MCF 10A (cell line): ENCODE data around the gene CUL3. TPM values are rescaled to one million over a fixed set of nuclear protein-coding genes. Genes with fewer than 3 reads are reported as not detected.

ENCODE experiments used
- BruUV-seq: library from RNA; stranded (reverse); fragments of 400-500 nt; replicated peaks from 2 replicates; lab custom pipeline; 2021; lab: Mats Ljungman, UMichigan
- CTCF ChIA-PET: fragments of 300-600 bp; sonication (Branson Sonifier 250); formaldehyde crosslinking; extraction: SDS; loops from one replicate; lab custom pipeline; 2021; ENCODE audit warnings: antibody characterized with exemption, inconsistent platforms; lab: Yijun Ruan, JAX
- POLR2A ChIA-PET: fragments of 300-600, 350-650 bp; sonication (Branson Sonifier 250); formaldehyde crosslinking; extraction: SDS; loops from one replicate; lab custom pipeline; 2020; ENCODE audit warnings: antibody characterized with exemption, inconsistent platforms; lab: Yijun Ruan, JAX
- DNase-seq: peaks from one replicate; pipeline ENCODE4 v3.0.0-alpha.2; 2018; ENCODE audit not compliant: unreplicated experiment
- H3K27ac Mint-ChIP-seq: one replicate; pipeline ENCODE4 v1.8.0; 2022; ENCODE audit warnings: mild to moderate bottlenecking, low read depth, mixed read lengths; ENCODE audit not compliant: unreplicated experiment
- H3K27me3 Mint-ChIP-seq: one replicate; pipeline ENCODE4 v1.8.0; 2022; ENCODE audit warnings: mixed read lengths; ENCODE audit not compliant: insufficient read depth, unreplicated experiment
- H3K36me3 Mint-ChIP-seq: one replicate; pipeline ENCODE4 v1.8.0; 2022; ENCODE audit warnings: mild to moderate bottlenecking, moderate library complexity, mixed read lengths; ENCODE audit not compliant: insufficient read depth, unreplicated experiment
- H3K4me1 Mint-ChIP-seq: one replicate; pipeline ENCODE4 v1.8.0; 2022; ENCODE audit warnings: mixed read lengths; ENCODE audit not compliant: insufficient read depth, unreplicated experiment
- H3K4me3 Mint-ChIP-seq: one replicate; pipeline ENCODE4 v1.8.0; 2022; ENCODE audit warnings: mild to moderate bottlenecking, moderate library complexity, mixed read lengths; ENCODE audit not compliant: unreplicated experiment
- H3K9me3 Mint-ChIP-seq: one replicate; pipeline ENCODE4 v1.8.0; 2022; ENCODE audit warnings: mixed read lengths; ENCODE audit not compliant: unreplicated experiment
- intact Hi-C: fragments of 100-400 bp; cut with micrococcal nuclease; formaldehyde crosslinking; loops from 2 replicates; pipeline ENCODE4 v1.14.1; 2022
- total RNA-seq: library from RNA; stranded (reverse); gene quantifications from 2 replicates; pipeline ENCODE4 v1.2.3, GENCODE V29; 2022
- TF ChIP-seq, protein P1 (sequence below): fragments of 200-600 bp; IDR thresholded peaks from one replicate; pipeline ENCODE4 v1.8.0; 2022; ENCODE audit warnings: antibody characterized with exemption, mild to moderate bottlenecking; ENCODE audit not compliant: unreplicated experiment

CUL3 gene
- total RNA-seq, 1 experiment from 2014 or later = 65.5 TPM

DNA sequence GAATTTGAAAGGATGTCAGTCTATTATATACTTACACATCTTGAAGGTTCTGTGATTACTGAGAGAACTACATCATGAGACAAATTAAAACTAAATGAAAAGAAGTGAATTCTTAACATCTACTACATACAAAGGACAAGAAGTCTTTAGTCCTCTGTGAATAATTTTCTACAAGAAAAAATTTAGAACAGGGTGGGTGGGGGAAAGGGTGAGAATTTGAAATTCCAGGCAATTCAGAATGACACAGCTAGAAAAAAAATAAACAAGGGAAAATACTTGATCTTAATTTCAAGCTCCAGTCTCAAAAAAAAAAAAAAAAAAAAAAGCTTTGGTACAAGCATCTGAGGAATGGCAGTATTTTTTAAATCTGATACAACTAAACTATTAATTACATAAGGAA, 15.5 kb downstream of the CUL3 start:
- H3K9me3 Mint-ChIP-seq = no peaks in the 10 kb centered on the region
- no peak overlapping the region for H3K4me3 Mint-ChIP-seq
- TF ChIP-seq, protein P1, sequence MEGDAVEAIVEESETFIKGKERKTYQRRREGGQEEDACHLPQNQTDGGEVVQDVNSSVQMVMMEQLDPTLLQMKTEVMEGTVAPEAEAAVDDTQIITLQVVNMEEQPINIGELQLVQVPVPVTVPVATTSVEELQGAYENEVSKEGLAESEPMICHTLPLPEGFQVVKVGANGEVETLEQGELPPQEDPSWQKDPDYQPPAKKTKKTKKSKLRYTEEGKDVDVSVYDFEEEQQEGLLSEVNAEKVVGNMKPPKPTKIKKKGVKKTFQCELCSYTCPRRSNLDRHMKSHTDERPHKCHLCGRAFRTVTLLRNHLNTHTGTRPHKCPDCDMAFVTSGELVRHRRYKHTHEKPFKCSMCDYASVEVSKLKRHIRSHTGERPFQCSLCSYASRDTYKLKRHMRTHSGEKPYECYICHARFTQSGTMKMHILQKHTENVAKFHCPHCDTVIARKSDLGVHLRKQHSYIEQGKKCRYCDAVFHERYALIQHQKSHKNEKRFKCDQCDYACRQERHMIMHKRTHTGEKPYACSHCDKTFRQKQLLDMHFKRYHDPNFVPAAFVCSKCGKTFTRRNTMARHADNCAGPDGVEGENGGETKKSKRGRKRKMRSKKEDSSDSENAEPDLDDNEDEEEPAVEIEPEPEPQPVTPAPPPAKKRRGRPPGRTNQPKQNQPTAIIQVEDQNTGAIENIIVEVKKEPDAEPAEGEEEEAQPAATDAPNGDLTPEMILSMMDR = no peak
- H3K27ac Mint-ChIP-seq = no peak overlapping the region
- no peak for DNase-seq
- intact Hi-C loops = no loop called here
- no peaks in the 10 kb centered on the region for H3K27me3 Mint-ChIP-seq
- H3K4me1 Mint-ChIP-seq = peaks cover 20% of the 10 kb centered on the region
- ChIA-PET POLR2A (interaction anchor here (1.6 to 1.9 kb wide), 2 partner anchors 15 to 16 kb away, joined by 3 to 10 read pairs; partner anchors contain the start of gene CUL3), CTCF (interaction anchor here (0.6 kb wide), 2 partner anchors 134 to 991 kb away, joined by 3 read pairs; no protein-coding TSS in a partner anchor)
- no peaks in the 10 kb centered on the region for H3K36me3 Mint-ChIP-seq
- BruUV-seq = no TSS peak

DNA sequence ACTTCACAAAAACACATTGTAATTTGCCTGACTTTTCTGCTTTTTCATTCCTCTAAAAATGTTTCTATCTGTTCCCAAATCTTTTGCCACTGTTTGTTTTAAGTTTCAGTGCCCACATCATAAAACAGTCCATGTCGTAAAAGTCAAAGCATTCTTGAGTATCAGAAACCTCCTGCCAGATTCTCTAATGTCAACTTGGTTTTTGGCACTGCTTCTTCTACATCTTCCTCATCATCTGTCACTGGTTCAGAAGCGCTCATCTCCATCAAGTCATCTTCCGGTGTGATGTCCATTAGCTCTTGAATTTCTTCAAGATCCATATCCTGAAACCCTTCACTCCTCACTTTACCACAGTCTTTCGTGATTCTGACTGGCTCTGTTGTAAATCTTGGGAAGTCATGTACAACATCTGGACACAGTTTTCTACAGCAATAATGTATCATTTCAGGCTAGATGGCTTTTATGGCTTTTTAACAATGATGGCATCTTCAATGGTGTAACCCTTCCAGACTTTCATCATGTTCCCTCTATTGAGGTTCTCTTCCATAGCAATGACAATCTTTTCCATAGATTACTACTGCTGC, 19.6 kb downstream of the CUL3 start:
- no TSS peak for BruUV-seq
- H3K4me1 Mint-ChIP-seq = peaks cover 19% of the 10 kb centered on the region
- intact Hi-C loops = no loop called here
- H3K4me3 Mint-ChIP-seq = no peak overlapping the region
- no peaks in the 10 kb centered on the region for H3K9me3 Mint-ChIP-seq
- H3K27ac Mint-ChIP-seq = no peak overlapping the region
- ChIA-PET CTCF (interaction anchor here (0.6 kb wide), 2 partner anchors 85 to 223 kb away, joined by 3 read pairs; no protein-coding TSS in a partner anchor), POLR2A (interaction anchor here (1.8 kb wide), 1 partner anchor 14 kb away, joined by 5 read pairs; no protein-coding TSS in a partner anchor)
- TF ChIP-seq, protein P1 = no peak
- no peak for DNase-seq
- H3K27me3 Mint-ChIP-seq = no peaks in the 10 kb centered on the region
- no peaks in the 10 kb centered on the region for H3K36me3 Mint-ChIP-seq

DNA sequence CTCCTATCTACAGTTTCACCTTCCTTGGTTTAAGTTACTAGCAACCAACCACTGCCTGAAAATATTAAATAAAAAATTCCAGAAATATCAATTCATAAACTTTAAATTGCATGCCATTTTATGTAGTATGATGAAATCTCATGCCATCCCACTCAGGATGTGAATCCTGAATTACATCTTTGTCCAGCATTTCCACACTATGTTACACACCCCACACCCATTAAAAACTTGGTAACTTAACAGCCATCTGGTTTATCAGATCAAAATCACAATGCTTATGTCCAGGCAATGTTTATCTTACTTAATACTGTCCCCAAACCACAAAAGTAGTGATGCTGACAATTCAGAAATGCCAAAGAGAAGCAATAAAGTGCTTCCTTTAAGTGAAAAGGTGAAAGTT, 21.6 kb downstream of the CUL3 start:
- no peaks in the 10 kb centered on the region for H3K27me3 Mint-ChIP-seq
- BruUV-seq = no TSS peak
- peaks cover 13% of the 10 kb centered on the region for H3K4me1 Mint-ChIP-seq
- CTCF ChIA-PET = interaction anchor here (0.9 kb wide), 1 partner anchor 39 kb away, joined by 3 read pairs; no protein-coding TSS in a partner anchor
- H3K27ac Mint-ChIP-seq = no peak overlapping the region
- intact Hi-C loops = no loop called here
- no peak for DNase-seq
- TF ChIP-seq, protein P1 = no peak
- no peaks in the 10 kb centered on the region for H3K9me3 Mint-ChIP-seq
- no peak overlapping the region for H3K4me3 Mint-ChIP-seq
- POLR2A ChIA-PET = interaction anchor here (0.6 to 1.6 kb wide), 2 partner anchors 18 to 347 kb away, joined by 3 to 4 read pairs; no protein-coding TSS in a partner anchor
- H3K36me3 Mint-ChIP-seq = no peaks in the 10 kb centered on the region

DNA sequence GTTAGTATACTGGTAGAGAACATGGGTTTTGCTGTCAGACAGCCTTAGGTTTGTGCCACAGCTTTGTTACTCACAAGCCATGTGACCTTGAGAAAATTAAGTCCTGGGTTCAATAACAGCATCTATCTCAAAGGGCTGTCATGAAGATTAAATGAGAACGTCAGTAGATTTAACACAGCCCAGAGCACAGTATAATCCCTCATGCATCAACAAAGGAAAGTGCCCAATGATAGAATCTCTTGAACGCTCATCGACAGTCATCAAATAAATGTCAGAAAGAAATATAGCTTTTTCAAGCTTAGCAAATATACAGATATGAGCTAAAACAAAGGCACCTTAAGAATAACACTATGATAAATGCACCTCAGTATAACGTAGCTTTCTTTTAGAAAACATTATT, 22.3 kb downstream of the CUL3 start:
- peaks cover 16% of the 10 kb centered on the region for H3K4me1 Mint-ChIP-seq
- POLR2A ChIA-PET = interaction anchor here (0.6 to 1.7 kb wide), 4 partner anchors 9 to 348 kb away, joined by 3 to 8 read pairs (median 4); no protein-coding TSS in a partner anchor
- no peak for DNase-seq
- H3K27me3 Mint-ChIP-seq = no peaks in the 10 kb centered on the region
- intact Hi-C loops = no loop called here
- no peak overlapping the region for H3K27ac Mint-ChIP-seq
- no peaks in the 10 kb centered on the region for H3K36me3 Mint-ChIP-seq
- BruUV-seq = no TSS peak
- TF ChIP-seq, protein P1 = no peak
- CTCF ChIA-PET = interaction anchor here (0.9 kb wide), 1 partner anchor 38 kb away, joined by 3 read pairs; no protein-coding TSS in a partner anchor
- H3K4me3 Mint-ChIP-seq = no peak overlapping the region
- no peaks in the 10 kb centered on the region for H3K9me3 Mint-ChIP-seq
